IMR-90 (cell line): Measurements from ENCODE around the gene TTC3. TPM values are rescaled to one million over a fixed set of nuclear protein-coding genes. Genes with fewer than 3 reads are reported as not detected.
"Not testable (repeated sequence)": the region's sequence is repeated elsewhere in the genome, so short reads cannot be mapped to it uniquely, and the experiment has no call there.

ENCODE experiments used
- ATAC-seq: fragments of 200-7000 bp; cut with Tn5 transposase; 2 replicates; pipeline ENCODE4 v1.9.1; 2020; ENCODE audit warnings: low read depth, mild to moderate bottlenecking, moderate library complexity
- BruUV-seq: library from RNA; stranded (reverse); fragments of 400-500 nt; replicated peaks from 2 replicates; lab custom pipeline; 2021; lab: Mats Ljungman, UMichigan
- CTCF ChIA-PET: fragments of 300-600 bp; formaldehyde crosslinking; extraction: SDS; loops from one replicate; lab custom pipeline; 2021; ENCODE audit warnings: antibody characterized with exemption; lab: Yijun Ruan, JAX
- POLR2A ChIA-PET: fragments of 300-600 bp; sonication (Branson Sonifier 250); formaldehyde crosslinking; loops from one replicate; lab custom pipeline; 2022; ENCODE audit warnings: antibody characterized with exemption; ENCODE audit not compliant: unreplicated experiment; lab: Charles Lee
- DNase-seq: peaks from one replicate; pipeline ENCODE4 v3.0.0; 2013
- H2AFZ ChIP-seq: replicated peaks from 2 replicates; pipeline ENCODE3; 2013; ENCODE audit warnings: low read length, mild to moderate bottlenecking; ENCODE audit not compliant: poor library complexity
- H2AK5ac ChIP-seq: 2 replicates; pipeline ENCODE4 v1.6.1; 2013; ENCODE audit warnings: low read depth, low read length, inconsistent platforms
- H2AK9ac ChIP-seq: replicated peaks from 2 replicates; pipeline ENCODE3; 2013; ENCODE audit warnings: mild to moderate bottlenecking, low read depth, low read length, moderate library complexity; ENCODE audit not compliant: poor library complexity
- H2BK120ac ChIP-seq: 2 replicates; pipeline ENCODE4 v1.6.1; 2013; ENCODE audit warnings: low read depth, low read length, inconsistent platforms
- H2BK15ac ChIP-seq: 3 replicates; pipeline ENCODE4 v1.6.1; 2013; ENCODE audit warnings: low read depth, low read length, inconsistent platforms
- H2BK20ac ChIP-seq: 2 replicates; pipeline ENCODE4 v1.6.1; 2013; ENCODE audit warnings: low read depth, mild to moderate bottlenecking, inconsistent platforms, low read length, moderate library complexity
- H2BK5ac ChIP-seq: 2 replicates; pipeline ENCODE4 v1.6.1; 2013; ENCODE audit warnings: mild to moderate bottlenecking, low read depth, low read length, inconsistent platforms; ENCODE audit not compliant: poor library complexity, severe bottlenecking
- H3K14ac ChIP-seq: replicated peaks from 2 replicates; pipeline ENCODE4 v1.6.1; 2013; ENCODE audit warnings: low read depth, low read length, inconsistent platforms
- H3K18ac ChIP-seq: 2 replicates; pipeline ENCODE4 v1.6.1; 2013; ENCODE audit warnings: low read depth, low read length, control low read depth
- H3K23ac ChIP-seq: 2 replicates; pipeline ENCODE4 v1.6.1; 2013; ENCODE audit warnings: low read depth, low read length, inconsistent platforms
- H3K27ac ChIP-seq: 2 replicates; pipeline ENCODE4 v1.5.1; 2013; ENCODE audit warnings: mild to moderate bottlenecking, control low read depth, low read length; ENCODE audit not compliant: insufficient read depth
- H3K27me3 ChIP-seq: 2 replicates; pipeline ENCODE4 v1.6.1; 2013; ENCODE audit warnings: low read length; ENCODE audit not compliant: control insufficient read depth, insufficient read depth
- H3K36me3 ChIP-seq: 2 replicates; pipeline ENCODE4 v1.6.1; 2013; ENCODE audit warnings: low read length, mixed read lengths; ENCODE audit not compliant: control insufficient read depth, insufficient read depth
- H3K4ac ChIP-seq: 2 replicates; pipeline ENCODE4 v1.6.1; 2013; ENCODE audit warnings: low read depth, low read length, inconsistent platforms
- H3K4me1 ChIP-seq: 2 replicates; pipeline ENCODE4 v1.6.1; 2013; ENCODE audit warnings: low read length, mixed read lengths; ENCODE audit not compliant: control insufficient read depth, insufficient read depth
- H3K4me2 ChIP-seq: 2 replicates; pipeline ENCODE4 v1.6.1; 2013; ENCODE audit warnings: low read depth, mild to moderate bottlenecking, control low read depth, low read length, moderate library complexity
- H3K4me3 ChIP-seq: 2 replicates; pipeline ENCODE4 v1.5.1; 2013; ENCODE audit warnings: low read depth, mild to moderate bottlenecking, control low read depth, low read length, moderate library complexity; ENCODE audit not compliant: insufficient read depth
- H3K56ac ChIP-seq: 2 replicates; pipeline ENCODE4 v1.6.1; 2013; ENCODE audit warnings: low read length, inconsistent platforms; ENCODE audit not compliant: insufficient read depth; ENCODE audit errors: extremely low read depth
- H3K79me1 ChIP-seq, 2 experiments: 2 replicates each; pipeline ENCODE4 v1.6.1; 2013; ENCODE audit warnings: low read length in 2 of 2, inconsistent platforms in 1 of 2, low read depth in 1 of 2
- H3K9ac ChIP-seq: 2 replicates; pipeline ENCODE4 v1.6.1; 2013; ENCODE audit warnings: low read depth, low read length, control low read depth
- H3K9me1 ChIP-seq: 2 replicates; pipeline ENCODE4 v1.6.1; 2013; ENCODE audit warnings: low read length, inconsistent platforms; ENCODE audit not compliant: insufficient read depth
- H3K9me3 ChIP-seq: 2 replicates; pipeline ENCODE4 v1.6.1; 2013; ENCODE audit warnings: low read length; ENCODE audit not compliant: control insufficient read depth, insufficient read depth
- H4K20me1 ChIP-seq: 2 replicates; pipeline ENCODE4 v1.6.1; 2013; ENCODE audit warnings: low read length, inconsistent platforms; ENCODE audit not compliant: insufficient read depth
- H4K5ac ChIP-seq: 2 replicates; pipeline ENCODE4 v1.6.1; 2013; ENCODE audit warnings: mild to moderate bottlenecking, low read depth, low read length, control low read depth
- H4K8ac ChIP-seq, 2 experiments: 2 replicates each; pipeline ENCODE4 v1.6.1; 2013; ENCODE audit warnings: low read depth in 2 of 2, low read length in 2 of 2, control low read depth in 1 of 2, inconsistent platforms in 1 of 2
- H4K91ac ChIP-seq: 2 replicates; pipeline ENCODE4 v1.6.1; 2013; ENCODE audit warnings: low read depth, low read length, inconsistent platforms; ENCODE audit not compliant: insufficient read depth
- BHLHE40 ChIP-seq: fragments of 150-350 bp; IDR thresholded peaks from 2 replicates; pipeline ENCODE4 v1.6.1; 2016; ENCODE audit warnings: mild to moderate bottlenecking, low read depth, low read length
- CEBPB ChIP-seq: IDR thresholded peaks from 2 replicates; pipeline ENCODE4 v1.6.1; 2012; ENCODE audit warnings: low read depth, low read length, improper control_type of control experiment
- FOS ChIP-seq: fragments of 150-350 bp; IDR thresholded peaks from 2 replicates; pipeline ENCODE4 v1.6.1; 2016; ENCODE audit warnings: low read depth, low read length
- MAZ ChIP-seq: IDR thresholded peaks from 2 replicates; pipeline ENCODE4 v1.6.1; 2012; ENCODE audit warnings: low read depth, mild to moderate bottlenecking, low read length, improper control_type of control experiment, moderate library complexity, borderline replicate concordance
- NFE2L2 ChIP-seq: fragments of 150-350 bp; IDR thresholded peaks from 2 replicates; pipeline ENCODE4 v1.6.1; 2016; ENCODE audit warnings: low read depth, mild to moderate bottlenecking, low read length
- WGBS, 2 experiments: methylation state at CpG; one replicate each; pipeline versions ENCODE4 v1.1.5 to v1.1.7; 2013; ENCODE audit warnings: missing lambda C conversion rate in 2 of 2; ENCODE audit not compliant: insufficient read length in 1 of 2; ENCODE audit errors: extremely low coverage in 2 of 2; 5-methylcytosine and 5-hydroxymethylcytosine counted together
- dilution Hi-C: fragments of 300-500 bp; cut with HindIII; formaldehyde crosslinking; loops from one replicate; pipeline ENCODE4 v1.14.3; 2018; ENCODE audit warnings: low sequenced_read_pairs; ENCODE audit not compliant: unreplicated experiment
- in situ Hi-C: fragments of 300-500 bp; cut with MboI; formaldehyde crosslinking; loops from 3 replicates; pipeline ENCODE4 v1.14.3; 2019; ENCODE audit warnings: low sequenced_read_pairs, inconsistent platforms, mixed read lengths
- intact Hi-C: fragments of 100-400 bp; cut with micrococcal nuclease; formaldehyde crosslinking; loops from 2 replicates; pipeline ENCODE4 v1.10.0; 2022
- polyA plus RNA-seq, 3 experiments: library from polyadenylated mRNA; depleted of rRNA; stranded (reverse); fragments of >200 nt; gene quantifications; 2 replicates each; pipeline ENCODE4 v1.2.3, GENCODE V29; 2012; ENCODE audit warnings: low replicate concordance in 1 of 3
- total RNA-seq: library from RNA; depleted of rRNA; stranded (reverse); fragments of >200 nt; gene quantifications from 2 replicates; pipeline ENCODE4 v1.2.3, GENCODE V29; 2012

TTC3 gene
- total and polyA plus RNA-seq, 2 of the 4 experiments (the other 2 are of a cell fraction), result 96.7 to 293 TPM

GRCh38 chr21:37032877-37033471, 40.1 kb upstream of the TTC3 start:
- peak; percentile 50; the same call in 1 of the 2 replicates for TF ChIP-seq CEBPB
- no peak for TF ChIP-seq NFE2L2
- TF ChIP-seq BHLHE40, result peak; percentile 39; the same call in 1 of the 2 replicates
- no peak for TF ChIP-seq MAZ
- peak; percentile 85 for TF ChIP-seq FOS
- WGBS, 2 experiments, result no CpG with 5 or more reads among the region's 4 CpGs
- no TSS peak for BruUV-seq

DNA sequence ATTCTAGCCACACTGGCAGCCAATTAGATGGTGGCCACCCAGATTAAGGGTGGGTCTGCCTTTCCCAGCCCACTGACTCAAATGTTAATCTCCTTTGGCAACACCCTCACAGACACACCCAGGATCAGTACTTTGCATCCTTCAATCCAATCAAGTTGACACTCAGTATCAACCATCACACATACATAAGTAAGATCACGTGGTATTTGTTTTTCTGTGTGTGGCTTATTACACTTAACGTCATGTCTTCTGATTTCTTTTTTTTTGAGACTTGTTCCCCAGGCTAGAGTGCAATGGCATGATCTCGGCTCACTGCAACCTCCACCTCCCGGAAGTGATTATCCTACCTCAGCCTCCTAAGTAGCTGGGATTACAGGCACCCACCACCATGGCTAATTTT, 38.7 kb upstream of the TTC3 start:
- H4K91ac ChIP-seq, H3K4me1 ChIP-seq, H3K23ac ChIP-seq, H3K4me2 ChIP-seq, H3K9me3 ChIP-seq, H2BK5ac ChIP-seq, H4K8ac ChIP-seq, H3K56ac ChIP-seq, CTCF ChIA-PET, H2BK20ac ChIP-seq, in situ Hi-C loops, H3K9me1 ChIP-seq, H3K4ac ChIP-seq, H4K5ac ChIP-seq, dilution Hi-C loops, intact Hi-C loops, H3K18ac ChIP-seq, H2AK5ac ChIP-seq, H2AK9ac ChIP-seq, H3K36me3 ChIP-seq, POLR2A ChIA-PET, H2BK120ac ChIP-seq, H3K27ac ChIP-seq, H3K9ac ChIP-seq, ATAC-seq, DNase-seq, H2AFZ ChIP-seq, H3K4me3 ChIP-seq, BruUV-seq, H3K14ac ChIP-seq, H3K79me1 ChIP-seq, H4K20me1 ChIP-seq, H2BK15ac ChIP-seq: not testable (repeated sequence)
- no CpG with 5 or more reads among the region's 4 CpGs for WGBS, 2 experiments
- peaks cover 11% of the 10 kb centered on the region for H3K27me3 ChIP-seq

More at GRCh38 chr21:37032877-37033471, 40.1 kb upstream of the TTC3 start:
- Histone ChIP-seq H2BK5ac (no peak overlapping the region), H2BK15ac (no peak overlapping the region), H2AFZ (no peak overlapping the region), H2BK20ac (no peak overlapping the region), H3K9me3 (no peaks in the 10 kb centered on the region), H3K27me3 (peaks cover 7% of the 10 kb centered on the region; the same call in 1 of the 2 replicates), H3K4ac (no peak overlapping the region), H3K18ac (no peak overlapping the region), H3K4me1 (peaks cover 3% of the 10 kb centered on the region; the same call in 1 of the 2 replicates), H4K5ac (no peak overlapping the region), H2AK5ac (no peak overlapping the region), H3K56ac (no peak overlapping the region), H2BK120ac (no peak overlapping the region), H3K27ac (no peak overlapping the region), H3K23ac (no peak overlapping the region), H3K9me1 (no peaks in the 10 kb centered on the region), H4K91ac (no peak overlapping the region), H2AK9ac (no peak overlapping the region), H4K8ac (no peak overlapping the region), H4K20me1 (peaks cover 3% of the 10 kb centered on the region; the same call in 1 of the 2 replicates), H3K4me3 (no peak overlapping the region), H3K79me1 (no peaks in the 10 kb centered on the region), H3K9ac (no peak overlapping the region), H3K14ac (no peak overlapping the region), H3K4me2 (peak overlapping the region; percentile 68), H3K36me3 (no peaks in the 10 kb centered on the region)
- intact Hi-C loops (no loop called here), dilution Hi-C loops (no loop called here), in situ Hi-C loops (no loop called here)
- DNase-seq, result peak; percentile 81
- peak; percentile 86 for ATAC-seq
- POLR2A ChIA-PET, result no interaction called here
- CTCF ChIA-PET, result no interaction called here
